T-helper 1 cell treated with Interleukin-12 subunit alpha and Interleukin-12 subunit beta and Interleukin-4 antibody, amounts not matched to agents 30 ng/mL and 1 ng/mL, for 36 hours (primary cell): ENCODE data around the gene TARBP2. TPM values are rescaled to one million over a fixed set of nuclear protein-coding genes. Genes with fewer than 3 reads are reported as not detected.

Source experiments
- intact Hi-C: fragments of 100-400 bp; cut with micrococcal nuclease; formaldehyde crosslinking; loops from one replicate; pipeline ENCODE4 v1.15.1; 2024
- total RNA-seq: library from RNA; stranded (reverse); gene quantifications from 2 replicates; pipeline ENCODE4 v1.2.3, GENCODE V29; 2022

The TARBP2 gene
- total RNA-seq, result 39.9 and 41.0 TPM in 2 replicates

GRCh38 chr12:53500776-53501614 is at the start of gene TARBP2:
TSS of gene TARBP2 (plus strand) at chr12:53501283. CDS start at chr12:53501409, 126 bp downstream.
- intact Hi-C loops, result loop anchor here (1.0 to 5.0 kb wide), 17 partner anchors 7 to 911 kb away; partner anchors contain the start of genes AAAS, ATF7, ATP5MC2 and CALCOCO1

- intact Hi-C loops, result loop anchor here (1.0 to 5.0 kb wide), 15 partner anchors 10 to 445 kb away; partner anchors contain the start of genes AAAS, ATP5MC2, CALCOCO1 and CSAD
Observed at GRCh38 chr12:53451661-53452158, 49.4 kb upstream of the TARBP2 start, which contains the start of gene PCBP2. TSS of gene PCBP2 (plus strand) at chr12:53452102. CDS start at chr12:53454801, 2,699 bp downstream.

- intact Hi-C loops, result loop anchor here (1.0 to 5.0 kb wide), 4 partner anchors 230 to 275 kb away; partner anchors contain the start of genes CALCOCO1, CSAD, ITGB7 and ZNF740
Observed at GRCh38 chr12:53452159-53453077, 48.7 kb upstream of the TARBP2 start.

- intact Hi-C loops, result loop anchor here (5.0 kb wide), 2 partner anchors 232 to 247 kb away; partner anchors contain the start of gene ITGB7
Observed at GRCh38 chr12:53453953-53454640, 47.0 kb upstream of the TARBP2 start.

- intact Hi-C loops, result loop anchor here (5.0 kb wide), 2 partner anchors 232 to 247 kb away; partner anchors contain the start of gene ITGB7
Observed at GRCh38 chr12:53454707-53455106, 46.4 kb upstream of the TARBP2 start.

GRCh38 chr12:53456654-53457366 is 44.3 kb upstream of the TARBP2 start:
- intact Hi-C loops, result no loop called here

GRCh38 chr12:53459097-53459496 is 42.0 kb upstream of the TARBP2 start:
- intact Hi-C loops, result no loop called here

GRCh38 chr12:53461059-53461458 is 40.0 kb upstream of the TARBP2 start:
- intact Hi-C loops, result no loop called here

GRCh38 chr12:53461591-53461990 is 39.5 kb upstream of the TARBP2 start:
- intact Hi-C loops, result no loop called here

GRCh38 chr12:53462935-53463334 is 38.1 kb upstream of the TARBP2 start:
- intact Hi-C loops, result loop anchor here (2.0 kb wide), 1 partner anchor 14 kb away; no protein-coding TSS in a partner anchor

GRCh38 chr12:53463802-53464560 is 37.1 kb upstream of the TARBP2 start:
- intact Hi-C loops, result loop anchor here (2.0 kb wide), 1 partner anchor 13 kb away; no protein-coding TSS in a partner anchor

- intact Hi-C loops, result no loop called here
Observed at GRCh38 chr12:53464685-53465418, 36.2 kb upstream of the TARBP2 start.

- intact Hi-C loops, result no loop called here
Observed at GRCh38 chr12:53465679-53466078, 35.4 kb upstream of the TARBP2 start.

- intact Hi-C loops, result no loop called here
Observed at GRCh38 chr12:53466640-53467039, 34.4 kb upstream of the TARBP2 start.

GRCh38 chr12:53467082-53467481 is 34.0 kb upstream of the TARBP2 start:
- intact Hi-C loops, result no loop called here

- intact Hi-C loops, result no loop called here
Observed at GRCh38 chr12:53467880-53468279, 33.2 kb upstream of the TARBP2 start.

- intact Hi-C loops, result no loop called here
Observed at GRCh38 chr12:53468282-53468681, 32.8 kb upstream of the TARBP2 start.

GRCh38 chr12:53472056-53472582 is 29.0 kb upstream of the TARBP2 start:
- intact Hi-C loops, result no loop called here
